ENCODE data around the gene CNGA4. TPM values are rescaled to one million over a fixed set of nuclear protein-coding genes. Genes with fewer than 3 reads are reported as not detected.

CNGA4 gene
- total RNA-seq, 6 donors from 2014 or later, result 0.23 to 9.3 (median 1.8) TPM

- no peak for TF ChIP-seq POLR2A (IDR thresholded peaks at IDR 0.05)
- no peak for TF ChIP-seq EP300 (IDR thresholded peaks at IDR 0.05)
- TF ChIP-seq POLR2AphosphoS5 (IDR thresholded peaks at IDR 0.05), result no peak
- no peak for TF ChIP-seq CTCF (IDR thresholded peaks at IDR 0.05)
- DNase-seq (no peak), ATAC-seq (ENCODE audit: low FRiP score in 2 of 2) (peak in 1 of 2 donors; percentile 92)
- H3K27ac ChIP-seq, result peak overlapping the region in 2 of 4 donors; percentile 60 to 64
- H3K4me1 ChIP-seq, result peaks cover 0 to 8% (median 5%) of the 10 kb centered on the region in 4 donors
- peaks cover 33 to 97% (median 64%) of the 10 kb centered on the region in 4 donors for H3K36me3 ChIP-seq
- 36 to 42% methylated on average over 2 of the region's 2 CpGs for WGBS, 2 donors
- H3K4me3 ChIP-seq, result no peak overlapping the region
- H3K9me3 ChIP-seq, result no peaks in the 10 kb centered on the region
- no peaks in the 10 kb centered on the region for H3K27me3 ChIP-seq
These were observed 19.5 kb upstream of the CNGA4 start for GRCh38 chr11:6219359-6219758.

GRCh38 chr11:6223854-6224253 is 15.0 kb upstream of the CNGA4 start:
- H3K27me3 ChIP-seq, result no peaks in the 10 kb centered on the region
- peaks cover 11 to 16% (median 14%) of the 10 kb centered on the region in 4 donors for H3K4me1 ChIP-seq
- H3K27ac ChIP-seq, result peak overlapping the region in 2 of 4 donors; percentile 13 to 75
- DNase-seq (peak in 1 of 2 donors; percentile 54), ATAC-seq (ENCODE audit: low FRiP score in 2 of 2) (peak in 1 of 2 donors; percentile 9)
- H3K36me3 ChIP-seq, result peaks cover 15 to 57% (median 32%) of the 10 kb centered on the region in 4 donors
- 94 to 96% methylated on average over 16 to 17 of the region's 17 CpGs for WGBS, 2 donors
- H3K9me3 ChIP-seq, result no peaks in the 10 kb centered on the region
- H3K4me3 ChIP-seq, result no peak overlapping the region
- TF ChIP-seq CTCF (IDR thresholded peaks at IDR 0.05) (no peak), EP300 (IDR thresholded peaks at IDR 0.05) (no peak), POLR2AphosphoS5 (IDR thresholded peaks at IDR 0.05) (no peak), POLR2A (IDR thresholded peaks at IDR 0.05) (no peak)

GRCh38 chr11:6224421-6224820 is 14.5 kb upstream of the CNGA4 start:
- Histone ChIP-seq H3K27me3 (no peaks in the 10 kb centered on the region), H3K27ac (peak overlapping the region in 2 of 4 donors; percentile 75 to 76), H3K4me3 (no peak overlapping the region), H3K36me3 (peaks cover 15 to 52% (median 28%) of the 10 kb centered on the region in 4 donors), H3K9me3 (no peaks in the 10 kb centered on the region), H3K4me1 (peaks cover 8 to 14% (median 13%) of the 10 kb centered on the region in 4 donors)
- TF ChIP-seq POLR2AphosphoS5 (IDR thresholded peaks at IDR 0.05), result no peak
- TF ChIP-seq CTCF (IDR thresholded peaks at IDR 0.05), result no peak
- TF ChIP-seq EP300 (IDR thresholded peaks at IDR 0.05), result no peak
- TF ChIP-seq POLR2A (IDR thresholded peaks at IDR 0.05), result no peak
- ATAC-seq (ENCODE audit: low FRiP score in 2 of 2), result no peak
- peak in 1 of 2 donors; percentile 15 for DNase-seq
- 90 to 100% methylated on average over 3 of the region's 3 CpGs for WGBS, 2 donors

- H3K4me1 ChIP-seq, result peaks cover 4 to 14% (median 13%) of the 10 kb centered on the region in 4 donors
- H3K36me3 ChIP-seq, result peaks cover 15 to 46% (median 28%) of the 10 kb centered on the region in 4 donors
- TF ChIP-seq EP300 (IDR thresholded peaks at IDR 0.05), result no peak
- no peak for TF ChIP-seq CTCF (IDR thresholded peaks at IDR 0.05)
- no peak for TF ChIP-seq POLR2AphosphoS5 (IDR thresholded peaks at IDR 0.05)
- TF ChIP-seq POLR2A (IDR thresholded peaks at IDR 0.05), result no peak
- peak overlapping the region in 2 of 4 donors; percentile 75 to 76 for H3K27ac ChIP-seq
- 51 to 63% methylated on average over 1 of the region's 1 CpG for WGBS, 2 donors
- H3K9me3 ChIP-seq, result no peaks in the 10 kb centered on the region
- ATAC-seq (ENCODE audit: low FRiP score in 2 of 2), result no peak
- DNase-seq, result no peak
- no peaks in the 10 kb centered on the region for H3K27me3 ChIP-seq
- no peak overlapping the region for H3K4me3 ChIP-seq
These were observed 13.9 kb upstream of the CNGA4 start for GRCh38 chr11:6225024-6225423.

- DNase-seq (no peak), ATAC-seq (ENCODE audit: low FRiP score in 2 of 2) (peak; percentile 20 to 59)
- 42 to 50% methylated on average over 2 of the region's 2 CpGs for WGBS, 2 donors
- H3K9me3 ChIP-seq, result no peaks in the 10 kb centered on the region
- H3K27me3 ChIP-seq, result no peaks in the 10 kb centered on the region
- peaks cover 4 to 18% (median 13%) of the 10 kb centered on the region in 4 donors for H3K4me1 ChIP-seq
- peaks cover 15 to 38% (median 28%) of the 10 kb centered on the region in 4 donors for H3K36me3 ChIP-seq
- H3K27ac ChIP-seq, result peak overlapping the region in 3 of 4 donors; percentile 1 to 76 (median 75)
- no peak overlapping the region for H3K4me3 ChIP-seq
- TF ChIP-seq EP300 (IDR thresholded peaks at IDR 0.05) (no peak), POLR2AphosphoS5 (IDR thresholded peaks at IDR 0.05) (no peak), CTCF (IDR thresholded peaks at IDR 0.05) (no peak)
These were observed 13.0 kb upstream of the CNGA4 start for GRCh38 chr11:6225896-6226295.
